Activated T-helper 2 cell treated with anti-CD3 and anti-CD28 coated beads, Interferon-gamma antibody, Interleukin-2, Interleukin-4, amounts not matched to agents 10 μg/mL and 5 μg/mL and 100 μg/mL, durations not matched to agents 14 hours and 24 hours and 36 hours (primary cell): ENCODE results near the gene ARID3A. TPM values are rescaled to one million over a fixed set of nuclear protein-coding genes. Genes with fewer than 3 reads are reported as not detected.

Experiments
- DNase-seq: peaks from one replicate; pipeline ENCODE4 v3.0.0; 2021; ENCODE audit warnings: low spot score
- H3K27ac Mint-ChIP-seq: one replicate; pipeline ENCODE4 v1.8.0; 2021; ENCODE audit warnings: mixed read lengths
- H3K27me3 Mint-ChIP-seq: one replicate; pipeline ENCODE4 v1.8.0; 2021; ENCODE audit warnings: low read depth, mixed read lengths
- H3K36me3 Mint-ChIP-seq: one replicate; pipeline ENCODE4 v1.8.0; 2021; ENCODE audit warnings: low read depth, mixed read lengths
- H3K4me1 Mint-ChIP-seq: one replicate; pipeline ENCODE4 v1.8.0; 2021; ENCODE audit warnings: low read depth, mixed read lengths
- H3K4me3 Mint-ChIP-seq: one replicate; pipeline ENCODE4 v1.8.0; 2021; ENCODE audit warnings: low read depth, mild to moderate bottlenecking, moderate library complexity, mixed read lengths
- H3K9me3 Mint-ChIP-seq: one replicate; pipeline ENCODE4 v1.8.0; 2021; ENCODE audit warnings: mixed read lengths
- intact Hi-C: fragments of 100-400 bp; cut with micrococcal nuclease; formaldehyde crosslinking; loops from one replicate; pipeline ENCODE4 v1.15.1; 2023
- total RNA-seq: library from RNA; stranded (reverse); gene quantifications from 2 replicates; pipeline ENCODE4 v1.2.3, GENCODE V29; 2022

The ARID3A gene
- total RNA-seq, 1 donor from 2014 or later, result 42.0 TPM

DNA sequence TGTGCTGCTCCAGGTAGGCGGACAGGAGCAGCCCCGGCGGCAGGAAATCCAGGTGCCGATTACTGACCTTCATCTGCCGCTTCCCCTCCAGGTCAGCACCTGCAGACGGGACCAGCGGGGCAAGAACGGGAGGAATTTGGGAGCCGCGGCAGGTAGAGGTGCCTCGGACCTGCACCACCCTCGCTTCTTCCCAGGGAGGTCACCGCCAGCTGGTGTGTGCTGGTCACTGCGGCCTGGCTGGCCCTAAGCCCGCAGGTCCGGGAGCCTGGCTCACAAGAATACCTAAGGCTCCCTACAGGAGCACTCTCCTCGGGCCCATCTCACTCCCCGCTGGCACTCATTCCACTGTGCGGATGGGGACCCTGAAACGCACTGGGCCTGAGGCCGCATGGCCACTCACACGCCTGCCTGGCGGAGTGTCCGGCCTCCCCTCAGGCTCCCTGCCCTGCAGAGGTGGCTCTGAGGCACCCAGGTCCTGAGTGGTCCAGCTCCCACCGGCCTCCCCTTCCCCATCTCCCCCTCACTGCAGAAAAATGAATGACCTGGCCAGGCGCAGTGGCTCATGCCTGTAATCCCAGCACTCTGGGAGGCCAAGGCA lies 28.3 kb upstream of the ARID3A start:
- peaks cover 5% of the 10 kb centered on the region for H3K4me1 Mint-ChIP-seq
- H3K27ac Mint-ChIP-seq, result no peak overlapping the region
- H3K27me3 Mint-ChIP-seq, result no peaks in the 10 kb centered on the region
- peaks cover 32% of the 10 kb centered on the region for H3K36me3 Mint-ChIP-seq
- intact Hi-C loops, result no loop called here
- H3K9me3 Mint-ChIP-seq, result no peaks in the 10 kb centered on the region
- DNase-seq, result no peak
- no peak overlapping the region for H3K4me3 Mint-ChIP-seq

DNA sequence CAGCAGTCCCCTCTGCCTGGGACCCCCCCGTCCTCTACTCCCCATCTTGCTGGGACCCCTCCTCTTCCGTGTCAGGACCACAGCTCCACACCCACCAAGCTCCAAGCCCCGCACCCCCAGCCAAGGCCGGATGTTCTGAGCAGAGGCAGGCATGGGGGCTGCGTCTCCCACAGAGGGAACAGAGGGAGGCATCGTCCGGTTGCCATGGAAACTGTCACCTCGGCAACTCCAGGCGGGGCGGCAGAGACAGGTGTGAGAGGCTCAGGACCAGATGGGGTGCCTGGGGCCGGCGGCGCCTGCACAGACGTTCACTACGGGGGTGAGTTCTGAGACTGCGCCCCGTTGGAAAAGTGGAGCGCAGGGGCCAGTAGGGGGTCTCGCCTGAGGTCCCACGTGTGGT lies 27.2 kb upstream of the ARID3A start:
- Mint-ChIP-seq H3K27ac (no peak overlapping the region), H3K4me3 (no peak overlapping the region), H3K4me1 (no peaks in the 10 kb centered on the region), H3K36me3 (peaks cover 32% of the 10 kb centered on the region), H3K9me3 (no peaks in the 10 kb centered on the region), H3K27me3 (no peaks in the 10 kb centered on the region)
- DNase-seq, result no peak
- intact Hi-C loops, result no loop called here

DNA sequence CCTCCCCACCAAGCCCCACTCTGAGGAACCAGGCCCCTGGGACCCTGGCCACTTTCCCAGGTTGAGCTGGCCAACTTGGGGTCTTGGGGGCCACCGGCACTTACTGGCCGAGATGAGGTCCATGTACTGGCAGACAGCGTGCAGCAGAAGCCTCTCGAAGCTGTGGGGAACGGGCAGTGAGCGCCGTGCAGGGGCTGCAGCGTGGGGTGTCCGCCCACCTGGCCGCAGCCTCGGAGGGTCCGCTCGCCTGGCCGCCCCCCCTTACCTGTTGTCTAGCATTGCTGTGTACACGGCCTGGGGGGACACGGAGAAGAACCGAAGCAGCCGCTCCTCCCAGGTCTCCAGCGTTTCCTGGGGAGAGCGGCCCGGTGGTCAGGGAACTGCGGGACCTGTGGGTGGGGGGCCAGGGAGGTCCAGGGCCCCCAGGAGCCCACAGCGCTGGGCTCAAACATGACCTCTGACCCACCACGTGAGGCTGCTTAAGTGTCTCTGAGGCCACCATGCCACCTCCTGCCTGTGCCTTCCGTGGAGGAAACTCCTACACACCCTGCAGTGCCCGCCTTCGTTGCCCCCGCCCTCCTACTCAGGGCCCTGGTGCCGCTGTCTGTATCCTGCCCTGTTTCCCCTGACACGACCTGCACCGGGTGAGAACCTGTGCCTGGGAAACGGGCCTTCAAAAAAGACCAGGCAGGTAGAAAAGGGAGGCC lies 26.3 kb upstream of the ARID3A start:
- Mint-ChIP-seq H3K4me1 (peaks cover 4% of the 10 kb centered on the region), H3K36me3 (peaks cover 37% of the 10 kb centered on the region), H3K27me3 (no peaks in the 10 kb centered on the region), H3K27ac (no peak overlapping the region), H3K9me3 (no peaks in the 10 kb centered on the region), H3K4me3 (no peak overlapping the region)
- intact Hi-C loops, result no loop called here
- no peak for DNase-seq

DNA sequence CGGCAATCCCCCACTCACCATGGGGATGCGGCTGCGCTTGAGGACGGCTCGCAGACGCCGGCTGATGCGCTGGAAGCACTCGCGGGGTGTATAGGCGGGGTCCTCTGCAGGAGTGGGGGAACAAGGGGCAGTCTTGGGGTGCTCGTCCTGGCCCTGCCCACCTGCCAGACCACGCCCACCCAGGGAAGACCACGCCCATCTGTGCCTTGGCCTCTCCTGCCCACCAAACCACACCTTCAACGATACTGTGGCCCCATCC lies 25.9 kb upstream of the ARID3A start:
- no peak overlapping the region for H3K4me3 Mint-ChIP-seq
- intact Hi-C loops, result no loop called here
- H3K4me1 Mint-ChIP-seq, result peaks cover 4% of the 10 kb centered on the region
- no peak for DNase-seq
- no peak overlapping the region for H3K27ac Mint-ChIP-seq
- H3K36me3 Mint-ChIP-seq, result peaks cover 38% of the 10 kb centered on the region
- no peaks in the 10 kb centered on the region for H3K9me3 Mint-ChIP-seq
- no peaks in the 10 kb centered on the region for H3K27me3 Mint-ChIP-seq

DNA sequence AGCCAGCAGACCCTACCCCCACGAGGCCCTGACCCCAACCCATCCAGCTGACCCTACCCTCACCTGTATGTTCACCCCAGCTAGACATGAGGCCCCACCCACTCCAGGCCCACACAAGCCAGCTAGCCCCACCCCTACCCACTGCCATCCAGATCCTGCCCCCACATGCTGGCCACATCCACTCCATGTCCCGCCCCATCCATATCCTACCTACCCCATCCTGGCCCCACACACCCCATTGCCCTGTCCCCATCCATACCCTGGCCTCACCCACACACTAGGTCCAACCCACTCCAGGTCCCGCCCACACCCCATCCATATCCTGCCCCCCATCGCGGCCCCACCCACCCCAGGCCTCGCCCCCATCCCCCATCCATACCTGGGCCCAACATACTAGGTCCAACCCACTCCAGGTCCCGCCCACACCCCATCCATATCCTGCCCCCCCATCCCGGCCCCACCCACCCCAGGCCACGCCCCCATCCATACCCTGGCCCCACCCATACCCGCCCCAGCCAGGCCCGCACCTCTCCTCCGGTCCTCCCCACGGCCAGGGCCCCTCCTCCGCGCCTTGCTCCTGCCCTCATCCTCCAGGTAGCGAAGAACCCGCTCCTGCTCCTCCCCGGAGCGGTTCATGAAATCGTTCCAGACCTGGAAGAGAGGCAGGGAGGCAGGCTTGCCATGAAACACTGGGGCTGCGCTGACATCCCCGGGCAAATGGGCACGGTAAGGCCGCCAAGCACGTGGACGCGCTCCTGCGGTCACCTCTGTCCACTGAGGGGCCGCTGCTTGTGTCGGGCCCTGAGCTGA lies 25.3 kb upstream of the ARID3A start:
- no peak overlapping the region for H3K27ac Mint-ChIP-seq
- no peaks in the 10 kb centered on the region for H3K27me3 Mint-ChIP-seq
- intact Hi-C loops, result no loop called here
- no peak for DNase-seq
- peaks cover 4% of the 10 kb centered on the region for H3K4me1 Mint-ChIP-seq
- no peak overlapping the region for H3K4me3 Mint-ChIP-seq
- H3K9me3 Mint-ChIP-seq, result no peaks in the 10 kb centered on the region
- H3K36me3 Mint-ChIP-seq, result peaks cover 38% of the 10 kb centered on the region

DNA sequence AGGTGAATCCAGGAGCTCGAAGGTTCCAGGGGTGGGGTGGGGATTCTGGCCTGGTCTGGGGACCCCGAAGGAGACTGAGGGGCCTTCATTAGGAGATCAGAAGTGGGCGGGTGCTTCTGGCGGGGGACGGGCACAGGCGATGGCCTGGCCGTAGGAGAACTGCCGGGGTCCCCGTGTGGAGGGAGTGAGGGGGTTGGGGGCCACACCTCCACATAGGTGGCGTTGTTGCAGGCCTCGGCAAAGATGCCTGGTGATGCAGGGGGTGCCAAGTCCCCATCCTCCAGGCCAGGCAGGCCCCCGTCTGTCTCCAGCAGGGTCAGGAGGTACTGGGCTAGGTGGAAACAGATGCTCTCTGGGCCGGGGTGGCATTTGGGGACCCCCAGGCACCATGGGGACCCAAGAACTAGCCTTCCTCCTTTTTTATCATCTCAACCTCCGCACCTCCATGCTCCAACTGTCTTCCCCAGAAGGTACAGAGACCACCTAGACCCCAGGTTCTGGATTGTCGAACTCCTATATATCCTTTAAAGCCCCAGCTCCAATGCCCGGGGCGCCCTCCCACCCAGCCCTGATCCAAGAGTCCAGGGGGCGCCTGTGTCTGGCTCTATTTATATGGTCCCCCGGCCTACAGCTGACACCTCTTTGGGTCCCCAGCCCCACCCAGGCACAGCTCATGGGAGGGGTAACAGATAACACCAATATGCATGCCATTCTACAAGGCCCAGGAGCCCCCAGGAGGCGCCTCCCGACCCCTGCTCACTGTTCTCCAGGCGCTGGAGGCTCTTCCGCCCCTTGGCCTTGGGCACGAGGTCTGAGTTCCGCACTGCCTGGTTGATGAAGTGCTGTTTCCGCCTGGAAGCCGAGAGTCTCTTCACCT lies 24.4 kb upstream of the ARID3A start:
- no peaks in the 10 kb centered on the region for H3K9me3 Mint-ChIP-seq
- intact Hi-C loops, result no loop called here
- no peak for DNase-seq
- peaks cover 35% of the 10 kb centered on the region for H3K36me3 Mint-ChIP-seq
- H3K27ac Mint-ChIP-seq, result no peak overlapping the region
- peaks cover 4% of the 10 kb centered on the region for H3K4me1 Mint-ChIP-seq
- no peaks in the 10 kb centered on the region for H3K27me3 Mint-ChIP-seq
- no peak overlapping the region for H3K4me3 Mint-ChIP-seq

DNA sequence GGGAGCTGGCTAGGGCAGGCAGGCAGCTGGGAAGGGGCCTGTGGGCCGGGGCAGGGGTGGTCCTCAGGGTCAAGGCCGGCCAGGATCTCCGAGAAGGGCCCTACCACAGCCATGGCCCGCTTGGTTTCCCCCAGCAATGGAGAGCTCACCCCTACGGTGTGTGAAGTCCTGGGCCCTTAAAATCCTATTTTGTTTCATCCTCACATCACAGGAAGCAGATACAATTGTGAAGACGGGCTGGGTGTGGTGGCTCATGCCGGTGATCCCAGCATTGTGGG lies 23.8 kb upstream of the ARID3A start:
- Mint-ChIP-seq H3K36me3 (peaks cover 31% of the 10 kb centered on the region), H3K4me1 (peaks cover 6% of the 10 kb centered on the region), H3K9me3 (no peaks in the 10 kb centered on the region), H3K27me3 (no peaks in the 10 kb centered on the region), H3K4me3 (no peak overlapping the region), H3K27ac (no peak overlapping the region)
- intact Hi-C loops, result no loop called here
- DNase-seq, result no peak

DNA sequence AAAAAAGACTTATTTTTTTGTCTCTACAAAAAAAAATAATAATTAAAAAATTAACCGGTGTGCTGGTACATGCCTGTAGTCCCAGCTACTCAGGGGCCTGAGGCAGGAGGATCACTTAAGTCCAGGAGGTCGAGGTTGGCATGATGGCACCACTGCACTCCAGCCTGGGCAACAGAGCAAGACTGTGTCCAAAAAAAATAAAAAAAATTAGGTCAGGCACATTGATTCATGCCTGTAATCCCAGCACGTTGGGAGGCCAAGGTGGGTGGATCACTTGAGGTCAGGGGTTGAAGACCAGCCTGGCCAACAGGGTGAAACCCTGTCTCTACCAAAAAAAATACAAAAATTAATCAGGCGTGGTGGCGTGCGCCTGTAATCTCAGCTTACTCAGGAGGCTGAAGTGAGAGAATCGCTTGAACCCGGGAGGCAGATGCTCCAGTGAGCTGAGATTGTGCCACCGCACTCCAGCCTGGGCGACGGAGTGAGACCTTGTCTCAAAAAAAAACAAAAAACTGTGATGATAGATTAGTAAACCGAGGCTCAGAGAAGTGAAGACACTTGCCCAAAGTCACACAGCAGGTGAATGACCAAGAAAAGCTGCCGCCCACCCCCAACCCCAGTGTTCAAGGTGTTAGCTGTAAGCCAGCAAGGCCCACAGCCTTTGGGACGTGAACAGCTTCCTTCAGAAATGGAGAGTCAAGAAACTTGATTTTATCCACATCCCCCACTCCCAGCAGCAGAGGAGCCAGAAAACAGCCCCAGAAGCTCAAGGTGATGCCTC lies 23.2 kb upstream of the ARID3A start:
- intact Hi-C loops, result no loop called here
- DNase-seq, result no peak
- H3K4me3 Mint-ChIP-seq, result no peak overlapping the region
- no peaks in the 10 kb centered on the region for H3K27me3 Mint-ChIP-seq
- H3K9me3 Mint-ChIP-seq, result no peaks in the 10 kb centered on the region
- no peak overlapping the region for H3K27ac Mint-ChIP-seq
- peaks cover 8% of the 10 kb centered on the region for H3K4me1 Mint-ChIP-seq
- peaks cover 30% of the 10 kb centered on the region for H3K36me3 Mint-ChIP-seq

DNA sequence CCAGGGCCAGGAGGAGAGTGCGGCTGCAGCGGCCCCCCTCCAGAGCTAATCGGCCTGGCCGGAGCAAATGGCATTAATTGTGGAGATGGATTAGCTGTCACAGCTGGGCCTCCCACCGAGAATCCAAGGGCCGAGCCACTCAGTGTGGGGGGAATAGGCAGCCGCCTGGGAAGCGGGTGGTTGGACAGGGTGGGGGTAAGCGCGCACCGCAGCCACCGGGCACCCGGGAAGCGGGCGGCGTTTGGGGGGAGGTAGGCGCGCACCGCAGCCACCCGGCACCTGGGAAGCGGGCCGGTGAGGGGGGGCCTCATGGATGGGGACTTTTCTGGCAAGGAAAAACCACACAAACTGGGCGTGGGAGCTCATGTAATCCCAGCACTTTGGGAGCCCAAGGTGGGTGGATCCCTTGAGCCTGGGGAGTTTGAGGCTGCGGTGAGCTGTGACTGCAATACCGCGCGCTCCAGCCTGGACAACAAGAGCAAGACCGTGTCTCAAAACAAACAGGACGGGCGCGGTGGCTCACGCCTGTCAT lies 22.5 kb upstream of the ARID3A start:
- Mint-ChIP-seq H3K27me3 (no peaks in the 10 kb centered on the region), H3K4me1 (peaks cover 8% of the 10 kb centered on the region), H3K4me3 (no peak overlapping the region), H3K9me3 (no peaks in the 10 kb centered on the region), H3K36me3 (peaks cover 27% of the 10 kb centered on the region), H3K27ac (no peak overlapping the region)
- DNase-seq, result no peak
- intact Hi-C loops, result no loop called here

DNA sequence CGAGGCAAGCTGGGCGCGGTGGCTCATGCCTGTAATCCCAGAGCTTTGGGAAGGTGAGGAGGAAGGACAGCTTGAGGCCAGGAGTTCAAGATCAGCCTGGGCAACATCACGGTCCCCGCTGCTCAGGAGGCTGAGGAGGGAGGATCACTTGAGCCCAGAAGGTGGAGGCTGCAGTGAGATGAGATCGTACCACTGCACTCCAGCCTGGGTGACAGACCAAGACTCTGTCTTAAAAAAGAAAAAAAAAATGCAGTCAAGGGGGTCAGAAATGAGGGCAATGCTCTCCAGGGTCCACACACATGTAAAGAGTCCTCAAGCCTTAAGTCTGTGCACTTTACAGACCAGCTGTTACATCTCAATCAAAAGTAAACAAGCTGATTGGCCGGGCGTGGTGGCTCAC lies 21.3 kb upstream of the ARID3A start:
- H3K4me1 Mint-ChIP-seq, result peaks cover 17% of the 10 kb centered on the region
- H3K9me3 Mint-ChIP-seq, result no peaks in the 10 kb centered on the region
- H3K36me3 Mint-ChIP-seq, result peaks cover 29% of the 10 kb centered on the region
- H3K27me3 Mint-ChIP-seq, result no peaks in the 10 kb centered on the region
- intact Hi-C loops, result no loop called here
- H3K4me3 Mint-ChIP-seq, result no peak overlapping the region
- H3K27ac Mint-ChIP-seq, result no peak overlapping the region
- no peak for DNase-seq

DNA sequence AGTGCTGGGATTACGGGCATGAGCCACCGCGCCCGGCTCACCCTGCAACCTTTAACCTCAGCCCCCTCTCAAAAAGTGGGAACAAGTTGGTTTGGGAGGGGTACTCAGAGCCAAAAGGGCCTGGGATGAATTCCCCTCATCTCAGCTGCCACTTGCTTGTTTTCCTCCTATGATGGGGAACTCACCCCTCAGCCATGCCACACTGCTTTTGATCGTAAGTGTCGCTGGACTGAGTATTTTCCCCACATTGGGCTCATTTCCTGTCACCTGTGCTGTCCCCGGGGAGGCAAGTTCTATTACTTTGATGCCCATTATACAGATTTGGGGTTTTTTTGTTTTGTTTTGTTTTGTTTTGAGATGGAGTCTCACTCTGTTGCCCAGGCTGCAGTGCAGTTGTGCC lies 19.4 kb upstream of the ARID3A start:
- no peak overlapping the region for H3K4me3 Mint-ChIP-seq

DNA sequence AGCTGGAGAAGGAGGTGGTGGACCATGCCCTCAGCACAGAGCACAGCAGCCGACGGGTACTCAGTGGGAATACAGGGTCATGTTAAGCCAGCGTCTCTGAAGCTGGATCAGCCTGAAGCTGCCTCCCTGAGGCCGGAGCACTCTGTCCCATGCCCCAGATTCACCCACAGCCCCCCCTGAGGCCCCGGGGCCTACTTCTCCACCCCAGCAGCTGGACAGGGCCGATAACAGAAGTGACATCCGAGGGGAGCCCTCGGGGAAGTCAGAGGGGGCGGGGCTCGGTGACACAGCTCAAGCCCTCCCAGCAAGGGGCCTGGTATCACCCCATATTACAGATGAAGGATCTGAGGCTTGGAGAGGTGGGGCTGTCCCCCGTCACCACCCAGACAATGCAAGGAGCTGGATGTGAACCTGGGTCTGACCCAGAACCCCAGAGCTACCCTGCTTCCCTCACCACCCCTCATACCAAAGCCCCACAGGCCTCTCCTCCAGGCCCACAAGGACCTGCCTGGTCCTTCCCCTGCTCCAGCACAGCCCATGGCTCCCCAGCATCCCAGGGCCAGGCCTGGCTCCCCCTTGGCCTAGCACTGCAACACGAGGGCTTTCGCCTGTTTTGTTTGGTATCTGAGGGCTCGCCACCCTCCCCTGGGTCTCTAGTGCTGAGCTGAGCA lies 18.5 kb upstream of the ARID3A start:
- no peak overlapping the region for H3K27ac Mint-ChIP-seq
- no peaks in the 10 kb centered on the region for H3K9me3 Mint-ChIP-seq
- no peak for DNase-seq
- no peak overlapping the region for H3K4me3 Mint-ChIP-seq
- peaks cover 25% of the 10 kb centered on the region for H3K4me1 Mint-ChIP-seq
- H3K27me3 Mint-ChIP-seq, result no peaks in the 10 kb centered on the region
- H3K36me3 Mint-ChIP-seq, result peaks cover 25% of the 10 kb centered on the region
- intact Hi-C loops, result no loop called here

More for the DNA sequence above, 19.4 kb upstream of the ARID3A start:
- H3K27me3 Mint-ChIP-seq, result no peaks in the 10 kb centered on the region
- peaks cover 25% of the 10 kb centered on the region for H3K4me1 Mint-ChIP-seq
- DNase-seq, result no peak
- H3K36me3 Mint-ChIP-seq, result peaks cover 29% of the 10 kb centered on the region
- intact Hi-C loops, result no loop called here
- peak overlapping the region; percentile 35 for H3K27ac Mint-ChIP-seq
- no peaks in the 10 kb centered on the region for H3K9me3 Mint-ChIP-seq
